Stimulated activated CD8-positive, alpha-beta memory T cell treated with anti-CD3 and anti-CD28 coated beads, Interleukin-7, amount 100 ng/mL, for 48 hours (primary cell): Measurements from ENCODE around the gene PACRG.

Source experiments
- DNase-seq, 2 donors: peaks; one replicate each; pipeline ENCODE4 v3.0.0-alpha.2; 2020; ENCODE audit warnings: low read depth in 1 of 2; ENCODE audit errors: extremely low read depth in 1 of 2

Gene PACRG

GRCh38 chr6:163165155-163165910, 437.6 kb downstream of the PACRG start:
- DNase-seq: no peak

GRCh38 chr6:163165922-163166321, 438.1 kb downstream of the PACRG start:
- no peak for DNase-seq

GRCh38 chr6:163166507-163166906, 438.7 kb downstream of the PACRG start:
- no peak for DNase-seq

DNA sequence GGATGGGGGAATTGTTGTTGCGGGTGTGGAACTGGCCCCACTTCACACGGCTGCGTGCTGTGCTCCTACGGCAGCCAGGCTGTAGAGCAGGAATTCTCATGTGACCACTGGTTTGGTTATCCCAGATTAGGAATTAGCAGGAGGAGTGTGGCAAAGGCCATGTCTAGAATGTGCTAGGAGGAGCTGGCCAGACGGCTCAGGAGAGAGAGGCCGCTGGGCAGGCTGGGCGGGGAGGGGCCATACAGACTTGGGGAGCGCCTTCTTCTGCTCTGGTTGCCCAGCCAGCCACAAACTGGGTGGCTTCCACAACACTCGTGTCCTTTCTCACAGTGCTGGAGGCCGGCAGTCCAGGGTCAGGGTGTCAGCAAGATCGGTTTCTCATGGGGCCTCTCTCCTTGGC, 441.7 kb downstream of the PACRG start:
- DNase-seq: no peak

- no peak for DNase-seq
Observed at GRCh38 chr6:163170294-163170883, 442.6 kb downstream of the PACRG start.

DNA sequence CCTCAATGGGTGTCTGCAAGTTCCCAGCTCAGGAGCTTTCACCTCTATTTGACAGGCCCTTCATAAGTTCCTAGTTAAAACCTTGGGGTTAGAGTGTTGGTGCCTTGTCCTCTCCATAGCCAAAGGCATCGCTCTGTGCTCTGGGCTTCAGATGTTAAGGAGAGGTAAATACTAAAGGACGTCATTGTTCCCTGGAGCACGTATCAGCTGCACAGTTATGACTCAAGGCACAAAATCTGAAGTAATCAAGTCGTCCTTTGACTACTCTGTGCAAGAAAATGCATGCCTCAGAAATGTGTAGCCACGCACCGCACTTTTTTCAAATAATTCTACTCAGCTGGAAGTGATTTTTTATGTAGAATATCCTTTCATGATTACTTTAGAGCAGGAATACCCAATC, 446.0 kb downstream of the PACRG start:
- no peak for DNase-seq

- DNase-seq: no peak
Observed at GRCh38 chr6:163175301-163175700, 447.5 kb downstream of the PACRG start.

GRCh38 chr6:163176097-163176496, 448.3 kb downstream of the PACRG start:
- DNase-seq: no peak

DNA sequence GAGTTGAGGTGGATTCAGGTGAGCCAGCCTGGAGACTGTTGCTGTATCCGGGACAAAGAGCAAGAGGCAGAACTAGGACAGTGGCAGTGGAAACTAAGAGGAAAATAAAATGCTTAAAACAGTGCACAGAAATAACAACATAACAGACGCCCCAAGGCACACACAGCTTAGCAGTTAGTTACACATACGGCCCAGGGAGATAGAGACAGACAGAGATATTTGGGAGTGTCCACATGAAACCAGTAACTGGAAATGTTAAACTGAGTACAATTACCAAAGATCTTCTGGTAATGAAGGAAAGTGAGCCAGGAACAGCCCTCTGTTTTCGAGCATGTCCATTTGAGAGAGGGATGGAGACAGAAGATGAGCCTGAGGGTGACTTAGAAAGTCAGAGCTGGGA, 449.2 kb downstream of the PACRG start:
- DNase-seq: no peak

DNA sequence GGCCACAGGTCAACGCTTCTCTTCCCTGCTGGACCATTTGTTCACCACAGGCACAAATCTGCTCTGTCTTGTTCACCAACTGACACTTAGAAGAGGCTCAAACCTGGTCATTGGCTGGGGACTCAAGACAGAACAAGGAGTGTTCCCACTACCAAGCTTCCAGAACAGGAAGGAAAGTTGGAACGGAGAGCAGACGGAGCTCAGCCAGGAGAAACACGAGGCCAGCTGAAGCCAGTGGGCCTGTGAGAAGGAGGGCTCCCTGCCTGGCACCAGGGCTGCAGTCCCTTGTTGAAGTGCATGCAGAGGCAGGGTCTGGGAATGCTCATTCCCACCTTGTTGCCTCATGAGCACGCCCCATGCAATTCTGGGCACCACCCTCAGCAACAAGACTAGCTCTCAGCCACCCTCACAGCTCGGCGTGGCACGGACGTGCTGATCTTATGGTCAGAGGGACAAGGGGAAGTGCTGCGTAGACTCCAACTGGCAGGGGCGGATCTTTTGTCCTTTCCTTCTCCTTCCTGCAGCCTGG, 450.2 kb downstream of the PACRG start:
- no peak for DNase-seq

GRCh38 chr6:163179061-163179460, 451.3 kb downstream of the PACRG start:
- no peak for DNase-seq

DNA sequence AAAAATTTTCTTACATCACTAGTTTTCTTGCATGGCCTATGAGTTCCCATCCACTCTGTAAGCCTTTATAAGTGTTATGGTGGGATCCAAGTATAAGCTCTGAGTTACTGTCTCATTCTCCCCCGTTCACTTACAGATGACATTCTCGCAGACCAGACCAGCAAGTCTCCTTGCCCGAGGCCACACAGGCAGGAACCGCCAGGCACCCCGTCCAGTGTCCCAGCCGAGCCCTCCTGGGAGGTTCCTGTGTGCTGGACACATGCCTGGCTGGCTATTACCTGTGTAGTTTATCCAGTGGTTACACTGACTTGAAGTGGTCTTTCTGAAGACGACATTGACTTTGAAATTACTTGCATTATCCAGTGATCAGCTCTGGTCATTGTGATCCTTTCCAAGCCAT, 451.9 kb downstream of the PACRG start:
- no peak for DNase-seq

DNA sequence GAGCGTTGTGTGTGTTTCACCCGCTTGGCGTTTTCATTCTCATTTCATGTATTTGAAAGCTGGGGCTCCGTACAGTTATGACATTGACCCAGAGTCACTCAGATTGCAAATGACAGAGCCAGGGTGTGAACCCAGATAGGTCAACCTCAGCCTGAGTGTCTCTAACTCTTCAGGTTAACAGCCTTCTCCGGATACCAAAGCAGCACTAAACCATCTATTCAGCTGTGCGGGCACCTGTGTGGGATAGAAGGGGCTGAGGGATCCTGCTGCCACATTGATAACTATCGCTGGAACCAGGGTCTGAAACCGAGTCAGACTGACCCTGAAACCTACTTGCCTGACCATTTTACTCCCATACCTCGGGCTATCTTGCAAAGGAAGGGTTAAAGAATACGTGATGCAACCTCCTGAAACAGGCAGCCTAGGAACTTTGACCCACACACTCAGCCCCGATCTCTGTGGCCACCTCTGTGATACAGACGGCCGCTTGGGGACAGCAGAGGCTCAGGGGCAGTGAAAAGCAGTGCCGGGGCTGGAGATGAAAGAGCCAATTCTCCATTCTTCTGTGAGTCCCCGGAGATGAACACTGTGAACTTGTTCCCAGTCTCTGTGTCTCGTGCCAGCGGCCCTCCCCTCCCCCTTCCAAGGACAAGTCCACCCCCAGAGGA, 453.2 kb downstream of the PACRG start:
- DNase-seq: no peak

DNA sequence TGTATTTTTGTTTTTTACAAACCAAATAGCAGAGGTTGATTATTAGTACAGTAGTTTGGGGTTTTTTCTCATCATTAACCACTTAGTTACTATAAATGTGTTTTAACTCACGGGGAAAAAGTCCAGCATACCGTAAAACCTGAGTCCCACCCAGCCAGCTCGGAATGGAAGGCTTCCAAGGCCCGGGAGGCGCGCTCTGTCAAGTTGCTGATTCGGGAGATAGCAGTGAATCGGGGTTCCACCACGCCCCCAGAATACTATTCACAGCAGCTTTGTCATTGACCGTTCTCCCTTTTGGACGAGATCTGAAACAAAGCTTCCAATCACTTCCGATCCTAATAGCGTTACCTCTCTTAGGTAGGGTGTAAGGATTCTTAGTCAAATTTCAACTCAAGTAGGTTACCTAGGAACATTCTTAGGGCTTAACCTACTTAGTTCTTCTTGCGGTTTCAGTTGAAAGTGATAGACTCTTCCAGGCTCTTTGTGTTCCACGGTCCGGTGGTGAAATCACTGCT, 453.9 kb downstream of the PACRG start:
- DNase-seq: no peak

DNA sequence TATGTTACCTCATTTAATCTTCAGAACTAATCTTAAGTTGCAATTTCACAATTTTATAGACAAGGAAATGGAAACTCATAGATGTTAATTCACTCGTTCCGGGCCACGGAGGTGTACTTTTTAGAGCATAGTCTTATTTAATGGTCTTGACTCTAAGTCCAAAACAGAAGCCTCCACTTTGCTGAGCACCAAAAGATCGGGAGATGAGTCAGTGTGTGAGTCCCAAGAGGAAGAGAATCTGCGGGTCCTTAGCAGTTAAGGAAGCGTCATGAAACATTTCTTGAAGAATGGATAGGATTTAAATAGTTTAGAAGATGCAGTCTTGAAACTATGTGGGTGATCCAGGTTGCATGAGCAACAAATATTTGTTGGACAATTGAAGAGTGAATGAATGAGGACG, 454.9 kb downstream of the PACRG start:
- DNase-seq: no peak

DNA sequence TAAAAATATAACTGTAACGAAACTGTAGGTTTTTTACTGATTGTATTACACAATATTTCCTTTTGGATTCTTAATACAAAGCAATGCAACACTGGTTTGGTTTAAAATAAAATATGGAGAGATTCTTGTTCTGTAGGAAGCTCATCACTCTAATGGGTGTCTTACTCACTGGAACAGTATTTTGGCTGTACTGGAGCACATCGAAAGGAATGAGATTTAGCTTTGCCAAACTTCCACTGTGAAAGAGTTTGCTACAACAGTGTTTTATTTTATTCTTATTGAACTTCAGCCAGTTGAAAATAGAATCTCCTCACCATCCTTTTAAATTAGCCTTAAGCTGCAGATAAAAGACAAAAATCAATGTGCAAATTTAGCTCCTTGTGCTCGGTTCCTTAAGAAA, 456.0 kb downstream of the PACRG start:
- DNase-seq: no peak

DNA sequence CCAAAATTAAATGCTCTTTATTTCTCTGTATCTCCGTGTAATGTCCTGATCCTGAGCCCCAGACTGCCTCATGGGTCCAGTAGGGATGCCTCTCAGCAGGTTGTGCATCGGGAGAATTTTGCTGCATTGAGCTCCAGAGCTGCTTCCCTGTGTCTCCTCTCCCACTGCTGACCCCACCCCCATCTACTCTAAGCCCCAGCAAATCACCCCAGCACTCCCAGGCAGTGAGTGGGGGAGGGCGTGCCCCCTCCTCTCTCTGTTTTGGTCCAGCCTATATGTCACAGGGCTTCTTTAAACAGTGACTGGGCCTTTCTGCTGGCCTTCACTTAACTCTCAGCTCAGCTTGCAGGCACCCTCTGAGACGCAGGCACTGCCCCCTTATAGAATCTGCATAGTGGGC, 458.0 kb downstream of the PACRG start:
- no peak for DNase-seq

GRCh38 chr6:163186527-163186926, 458.8 kb downstream of the PACRG start:
- DNase-seq: no peak

DNA sequence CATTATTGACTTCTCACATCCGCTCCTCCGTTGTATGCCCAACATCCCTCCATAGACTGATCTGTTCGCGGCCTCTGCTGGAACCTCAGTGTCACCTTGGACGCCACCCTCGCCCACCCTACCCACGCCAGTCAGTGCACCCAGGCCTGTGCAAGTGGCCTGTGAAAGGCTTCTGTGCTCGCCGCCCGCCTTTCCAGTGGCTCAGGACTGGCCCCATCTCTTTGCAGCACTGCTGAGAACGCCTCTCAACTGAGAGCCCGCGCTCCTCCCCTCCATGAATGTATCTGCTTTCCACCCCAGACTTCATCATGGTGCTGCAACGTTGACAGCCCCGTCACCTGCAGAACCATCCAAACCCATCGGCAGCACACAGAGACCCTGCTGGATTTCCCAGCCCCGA, 459.4 kb downstream of the PACRG start:
- DNase-seq: no peak

DNA sequence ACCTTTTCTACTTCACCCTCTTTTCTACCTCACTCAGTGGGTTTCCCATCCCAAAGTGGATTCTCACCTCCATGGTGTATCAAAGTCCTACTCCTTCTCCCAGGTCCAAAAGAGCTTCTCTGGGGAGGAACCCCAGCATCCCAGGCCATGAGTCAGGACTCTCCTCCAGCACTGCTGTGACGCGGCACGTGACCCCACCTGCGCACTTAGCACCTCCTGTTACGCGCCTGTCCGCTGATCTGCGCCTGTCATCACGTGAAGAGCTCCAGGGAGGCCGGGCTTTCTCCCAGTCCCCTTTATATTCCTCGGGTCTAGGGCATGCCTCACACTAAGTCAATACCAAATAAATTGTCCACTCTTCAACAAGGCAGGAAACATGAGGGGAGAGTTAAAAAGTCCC, 459.8 kb downstream of the PACRG start:
- DNase-seq: no peak

- no peak for DNase-seq
Observed at GRCh38 chr6:163188746-163189145, 461.0 kb downstream of the PACRG start.

GRCh38 chr6:163189609-163190008, 461.8 kb downstream of the PACRG start:
- no peak for DNase-seq
